ENCODE results near the gene COL5A1. TPM values are rescaled to one million over a fixed set of nuclear protein-coding genes. Genes with fewer than 3 reads are reported as not detected.

The COL5A1 gene
- total RNA-seq, 1 donor: 801 TPM

DNA sequence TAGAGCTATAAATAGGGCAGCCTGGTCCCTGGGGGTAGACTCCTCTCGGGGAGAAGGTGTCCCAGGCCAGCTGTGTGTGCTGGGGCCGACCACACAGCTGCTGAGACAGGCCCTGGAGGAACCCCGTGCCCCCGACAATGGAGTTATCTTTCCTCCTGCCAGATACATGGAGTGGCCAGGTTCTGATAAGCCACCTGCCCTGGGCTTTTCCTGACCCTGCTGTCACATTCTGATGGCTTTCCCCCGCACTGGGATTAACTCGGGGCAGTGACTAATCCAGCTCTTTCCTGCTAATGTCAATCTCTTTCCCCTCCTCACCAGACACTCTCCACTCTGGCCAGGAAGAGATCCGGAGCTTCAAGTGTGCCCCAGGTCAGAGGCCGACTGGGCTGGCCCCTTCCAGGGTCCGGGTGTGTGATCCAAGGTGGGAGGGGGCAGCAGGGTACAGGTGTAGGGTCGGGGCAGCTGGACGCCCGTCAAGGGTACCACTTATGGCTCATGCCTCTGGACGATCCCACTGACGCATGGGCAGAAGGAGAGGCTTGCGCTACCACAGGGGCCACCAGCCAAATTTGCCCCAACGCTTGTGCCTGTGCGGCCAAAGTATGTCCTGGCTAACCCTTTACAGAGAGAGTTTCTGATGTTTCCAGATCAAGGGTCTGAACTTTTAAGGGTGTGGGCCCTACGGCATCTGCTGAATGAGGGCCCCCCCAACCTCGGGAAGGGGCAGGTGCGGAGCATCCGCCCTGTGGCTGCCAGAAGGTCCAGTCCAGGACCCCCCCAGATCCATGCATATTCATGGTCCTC is 20.6 kb upstream of the COL5A1 start:
- no peaks in the 10 kb centered on the region for H4K20me1 ChIP-seq (ENCODE audit: insufficient read depth, low read length)

DNA sequence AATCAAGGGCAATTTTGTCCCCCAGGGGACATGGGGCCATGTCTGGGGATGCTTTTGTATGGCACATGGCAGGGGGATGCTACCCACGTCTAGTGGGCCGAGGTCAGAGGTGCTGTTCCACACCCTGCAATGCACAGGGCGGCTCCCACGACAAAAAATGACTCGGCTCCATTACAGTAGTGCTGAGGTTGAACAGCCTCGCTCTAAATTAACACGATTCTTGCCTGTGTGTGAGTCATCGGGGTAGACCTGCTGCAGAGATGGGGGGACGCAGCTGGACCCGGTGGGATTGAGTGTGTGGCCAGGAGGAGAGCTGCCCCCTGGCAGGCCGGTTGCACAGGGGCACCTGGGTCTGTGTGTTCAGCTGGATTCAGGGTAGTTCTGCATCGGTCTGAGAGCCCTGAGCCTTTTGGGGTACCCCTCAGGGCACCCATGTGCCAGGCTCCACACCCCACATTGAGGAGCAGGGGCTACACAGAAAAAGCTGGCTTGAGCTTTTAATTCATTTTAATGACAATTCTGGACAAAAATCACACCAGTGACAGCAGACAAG is 20.0 kb upstream of the COL5A1 start:
- Histone ChIP-seq H4K20me1 (ENCODE audit: insufficient read depth, low read length) (no peaks in the 10 kb centered on the region), H3K4me1 (ENCODE audit: insufficient read depth, low read length) (peaks cover 53% of the 10 kb centered on the region), H2AFZ (ENCODE audit: low read length) (no peak overlapping the region), H3K9me3 (ENCODE audit: low read depth, low read length) (no peaks in the 10 kb centered on the region), H3K27ac (ENCODE audit: low read depth, low read length) (no peak overlapping the region), H3K4me3 (ENCODE audit: insufficient read depth, low read length) (no peak overlapping the region), H3K79me2 (ENCODE audit: insufficient read depth, low read length) (no peaks in the 10 kb centered on the region), H3K36me3 (ENCODE audit: insufficient read depth, low read length) (no peaks in the 10 kb centered on the region), H3K4me2 (ENCODE audit: insufficient read depth, low read length) (no peak overlapping the region), H3K27me3 (ENCODE audit: insufficient read depth, low read length) (no peaks in the 10 kb centered on the region)
- TF ChIP-seq, protein P1, sequence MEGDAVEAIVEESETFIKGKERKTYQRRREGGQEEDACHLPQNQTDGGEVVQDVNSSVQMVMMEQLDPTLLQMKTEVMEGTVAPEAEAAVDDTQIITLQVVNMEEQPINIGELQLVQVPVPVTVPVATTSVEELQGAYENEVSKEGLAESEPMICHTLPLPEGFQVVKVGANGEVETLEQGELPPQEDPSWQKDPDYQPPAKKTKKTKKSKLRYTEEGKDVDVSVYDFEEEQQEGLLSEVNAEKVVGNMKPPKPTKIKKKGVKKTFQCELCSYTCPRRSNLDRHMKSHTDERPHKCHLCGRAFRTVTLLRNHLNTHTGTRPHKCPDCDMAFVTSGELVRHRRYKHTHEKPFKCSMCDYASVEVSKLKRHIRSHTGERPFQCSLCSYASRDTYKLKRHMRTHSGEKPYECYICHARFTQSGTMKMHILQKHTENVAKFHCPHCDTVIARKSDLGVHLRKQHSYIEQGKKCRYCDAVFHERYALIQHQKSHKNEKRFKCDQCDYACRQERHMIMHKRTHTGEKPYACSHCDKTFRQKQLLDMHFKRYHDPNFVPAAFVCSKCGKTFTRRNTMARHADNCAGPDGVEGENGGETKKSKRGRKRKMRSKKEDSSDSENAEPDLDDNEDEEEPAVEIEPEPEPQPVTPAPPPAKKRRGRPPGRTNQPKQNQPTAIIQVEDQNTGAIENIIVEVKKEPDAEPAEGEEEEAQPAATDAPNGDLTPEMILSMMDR (IDR thresholded peaks at IDR 0.05; ENCODE audit: extremely low read depth, low read depth, low read length): no peak
- no peak for DNase-seq (ENCODE audit: insufficient read length, low spot score, missing footprints)

More for the DNA sequence above, 20.6 kb upstream of the COL5A1 start:
- Histone ChIP-seq H3K9me3 (ENCODE audit: low read depth, low read length) (no peaks in the 10 kb centered on the region), H3K4me2 (ENCODE audit: insufficient read depth, low read length) (no peak overlapping the region), H3K27me3 (ENCODE audit: insufficient read depth, low read length) (no peaks in the 10 kb centered on the region), H3K36me3 (ENCODE audit: insufficient read depth, low read length) (no peaks in the 10 kb centered on the region), H3K27ac (ENCODE audit: low read depth, low read length) (no peak overlapping the region), H2AFZ (ENCODE audit: low read length) (no peak overlapping the region), H3K4me1 (ENCODE audit: insufficient read depth, low read length) (peaks cover 47% of the 10 kb centered on the region), H3K4me3 (ENCODE audit: insufficient read depth, low read length) (no peak overlapping the region), H3K79me2 (ENCODE audit: insufficient read depth, low read length) (no peaks in the 10 kb centered on the region)
- peak; percentile 83 for DNase-seq (ENCODE audit: insufficient read length, low spot score, missing footprints)
- TF ChIP-seq, protein P1 (IDR thresholded peaks at IDR 0.05; ENCODE audit: extremely low read depth, low read depth, low read length): no peak

DNA sequence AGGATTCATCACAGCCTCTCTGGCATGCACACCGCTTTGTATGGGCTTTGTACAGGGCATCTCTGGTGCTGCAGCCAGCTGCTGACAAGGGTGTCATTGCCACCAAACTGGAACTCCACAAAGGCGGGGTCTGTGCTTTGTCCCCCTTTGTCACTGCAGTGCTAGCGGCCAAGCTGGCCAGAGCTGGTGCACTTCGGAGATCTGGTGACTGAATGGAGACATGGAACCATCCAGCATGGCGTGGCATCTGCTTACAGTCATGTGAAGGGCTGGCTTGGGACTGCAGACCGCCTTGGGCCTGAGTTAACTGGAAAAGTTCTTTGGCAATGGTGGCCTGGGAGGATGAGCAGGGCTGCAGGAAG is 18.7 kb upstream of the COL5A1 start:
- peak; percentile 69 for DNase-seq (ENCODE audit: insufficient read length, low spot score, missing footprints)
- Histone ChIP-seq H2AFZ (ENCODE audit: low read length) (no peak overlapping the region), H3K4me2 (ENCODE audit: insufficient read depth, low read length) (no peak overlapping the region), H3K79me2 (ENCODE audit: insufficient read depth, low read length) (no peaks in the 10 kb centered on the region), H3K4me3 (ENCODE audit: insufficient read depth, low read length) (no peak overlapping the region), H4K20me1 (ENCODE audit: insufficient read depth, low read length) (no peaks in the 10 kb centered on the region), H3K4me1 (ENCODE audit: insufficient read depth, low read length) (peaks cover 54% of the 10 kb centered on the region), H3K27ac (ENCODE audit: low read depth, low read length) (no peak overlapping the region), H3K27me3 (ENCODE audit: insufficient read depth, low read length) (no peaks in the 10 kb centered on the region), H3K9me3 (ENCODE audit: low read depth, low read length) (no peaks in the 10 kb centered on the region), H3K36me3 (ENCODE audit: insufficient read depth, low read length) (no peaks in the 10 kb centered on the region)
- TF ChIP-seq, protein P1 (IDR thresholded peaks at IDR 0.05; ENCODE audit: extremely low read depth, low read depth, low read length): no peak

DNA sequence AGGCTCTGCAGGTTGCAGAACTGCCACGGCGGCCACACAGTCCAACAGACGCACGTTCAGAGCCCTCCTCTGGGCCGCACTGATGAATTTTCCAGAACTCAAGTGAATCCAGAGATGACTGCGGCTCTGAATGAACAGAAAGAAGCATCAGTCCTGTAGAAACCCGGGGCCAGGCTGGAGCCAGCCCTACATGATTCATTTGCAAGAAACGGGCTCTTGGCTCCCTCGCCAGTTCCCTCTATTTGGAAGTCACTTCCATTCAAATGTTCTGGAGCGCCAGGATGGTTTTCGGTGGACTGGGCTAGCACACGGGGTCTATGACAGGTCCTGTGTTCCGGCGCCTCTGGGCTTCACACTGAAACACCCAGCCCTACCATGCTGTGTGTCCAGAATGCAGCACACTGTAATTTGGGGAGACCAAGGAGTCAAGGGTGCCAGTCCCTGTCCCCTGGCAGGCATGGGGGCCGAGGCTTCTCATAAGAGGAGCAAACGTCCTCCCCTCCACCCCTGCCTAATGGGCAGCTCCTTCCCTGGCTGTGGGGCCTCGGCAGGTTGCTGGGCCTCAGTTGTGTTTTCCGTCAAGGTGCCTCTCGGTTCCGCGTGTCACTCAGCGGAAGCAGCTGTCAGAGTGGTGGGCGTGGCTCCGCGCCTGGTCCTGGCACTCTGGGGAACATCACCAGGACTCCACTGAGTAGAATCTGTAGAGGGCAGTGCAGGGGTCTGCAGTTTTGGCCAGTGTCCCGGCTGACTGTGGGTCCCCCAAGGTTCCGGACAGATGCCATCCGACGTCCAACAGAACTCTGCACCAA is 18.1 kb upstream of the COL5A1 start:
- Histone ChIP-seq H2AFZ (ENCODE audit: low read length) (no peak overlapping the region), H3K4me3 (ENCODE audit: insufficient read depth, low read length) (no peak overlapping the region)
- DNase-seq (ENCODE audit: insufficient read length, low spot score, missing footprints): peak; percentile 66

More for the DNA sequence above, 18.1 kb upstream of the COL5A1 start:
- Histone ChIP-seq H4K20me1 (ENCODE audit: insufficient read depth, low read length) (no peaks in the 10 kb centered on the region), H3K4me1 (ENCODE audit: insufficient read depth, low read length) (peaks cover 48% of the 10 kb centered on the region), H3K36me3 (ENCODE audit: insufficient read depth, low read length) (no peaks in the 10 kb centered on the region), H3K79me2 (ENCODE audit: insufficient read depth, low read length) (no peaks in the 10 kb centered on the region), H3K9me3 (ENCODE audit: low read depth, low read length) (no peaks in the 10 kb centered on the region), H3K27ac (ENCODE audit: low read depth, low read length) (peak overlapping the region; percentile 64), H3K27me3 (ENCODE audit: insufficient read depth, low read length) (no peaks in the 10 kb centered on the region), H3K4me2 (ENCODE audit: insufficient read depth, low read length) (no peak overlapping the region)
- TF ChIP-seq, protein P1 (IDR thresholded peaks at IDR 0.05; ENCODE audit: extremely low read depth, low read depth, low read length): no peak

Measured in osteoblast (primary cell).